ENCODE measurements around the gene BPTF. TPM values are rescaled to one million over a fixed set of nuclear protein-coding genes. Genes with fewer than 3 reads are reported as not detected.
"Not testable (repeated sequence)": the region's sequence is repeated elsewhere in the genome, so short reads cannot be mapped to it uniquely, and the experiment has no call there.

BPTF gene
- total RNA-seq, 1 donor from 2014 or later, result 135 TPM

DNA sequence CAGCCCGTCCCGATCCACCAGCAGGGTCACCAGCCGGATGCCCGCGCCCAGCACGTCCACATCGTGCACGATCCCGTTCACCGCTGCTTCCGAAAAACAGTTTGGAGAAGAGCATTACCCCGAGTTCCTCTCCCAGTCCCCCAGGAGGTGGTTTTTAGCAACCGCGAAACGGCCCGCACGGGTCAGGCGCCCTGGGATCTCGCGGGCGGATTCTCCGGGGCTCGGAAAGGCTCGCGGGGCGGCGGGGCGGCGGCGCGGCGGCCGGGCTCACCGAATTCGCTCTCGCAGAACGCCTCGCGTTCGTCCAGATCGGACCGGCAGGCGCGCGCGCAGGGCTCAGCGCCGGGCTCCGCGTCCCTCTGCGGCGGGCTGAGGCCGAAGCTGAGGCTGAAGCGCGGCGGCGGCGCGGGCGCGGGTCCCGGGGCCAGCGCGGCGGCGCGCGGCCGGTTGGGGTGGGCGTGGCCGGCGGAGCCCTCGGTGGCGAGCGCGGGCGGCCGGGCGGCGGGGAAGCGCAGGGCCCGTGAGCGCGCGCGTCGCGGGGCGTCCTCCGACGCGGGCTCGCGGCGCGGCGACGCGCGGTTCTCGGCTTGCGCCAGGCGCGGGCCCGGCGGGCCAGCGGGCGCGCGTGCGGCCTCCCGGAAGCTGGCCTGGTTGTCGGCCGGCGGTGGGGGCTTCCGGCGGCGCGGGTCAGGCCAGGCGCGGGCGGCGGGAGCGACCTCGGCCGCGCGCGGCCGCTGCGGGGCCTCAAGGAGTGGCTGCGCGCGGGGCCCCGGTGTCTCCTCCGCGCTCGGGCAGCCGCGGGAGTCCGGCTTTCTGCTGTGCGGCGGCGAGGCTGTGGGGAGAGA lies 168.1 kb downstream of the BPTF start:
- DNase-seq (ENCODE audit: extremely low spot score, unreplicated experiment), result peak; percentile 88
- Mint-ChIP-seq H3K9me3 (no peaks in the 10 kb centered on the region), H3K27ac (peak overlapping the region; percentile 96), H3K4me3 (peak overlapping the region; percentile 98), H3K4me1 (ENCODE audit: unreplicated experiment) (peaks cover 22% of the 10 kb centered on the region), H3K27me3 (peaks cover 18% of the 10 kb centered on the region), H3K36me3 (no peaks in the 10 kb centered on the region)
- TF ChIP-seq, protein P1, sequence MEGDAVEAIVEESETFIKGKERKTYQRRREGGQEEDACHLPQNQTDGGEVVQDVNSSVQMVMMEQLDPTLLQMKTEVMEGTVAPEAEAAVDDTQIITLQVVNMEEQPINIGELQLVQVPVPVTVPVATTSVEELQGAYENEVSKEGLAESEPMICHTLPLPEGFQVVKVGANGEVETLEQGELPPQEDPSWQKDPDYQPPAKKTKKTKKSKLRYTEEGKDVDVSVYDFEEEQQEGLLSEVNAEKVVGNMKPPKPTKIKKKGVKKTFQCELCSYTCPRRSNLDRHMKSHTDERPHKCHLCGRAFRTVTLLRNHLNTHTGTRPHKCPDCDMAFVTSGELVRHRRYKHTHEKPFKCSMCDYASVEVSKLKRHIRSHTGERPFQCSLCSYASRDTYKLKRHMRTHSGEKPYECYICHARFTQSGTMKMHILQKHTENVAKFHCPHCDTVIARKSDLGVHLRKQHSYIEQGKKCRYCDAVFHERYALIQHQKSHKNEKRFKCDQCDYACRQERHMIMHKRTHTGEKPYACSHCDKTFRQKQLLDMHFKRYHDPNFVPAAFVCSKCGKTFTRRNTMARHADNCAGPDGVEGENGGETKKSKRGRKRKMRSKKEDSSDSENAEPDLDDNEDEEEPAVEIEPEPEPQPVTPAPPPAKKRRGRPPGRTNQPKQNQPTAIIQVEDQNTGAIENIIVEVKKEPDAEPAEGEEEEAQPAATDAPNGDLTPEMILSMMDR (conservative IDR thresholded peaks at IDR 0.05), result peak; percentile 50

DNA sequence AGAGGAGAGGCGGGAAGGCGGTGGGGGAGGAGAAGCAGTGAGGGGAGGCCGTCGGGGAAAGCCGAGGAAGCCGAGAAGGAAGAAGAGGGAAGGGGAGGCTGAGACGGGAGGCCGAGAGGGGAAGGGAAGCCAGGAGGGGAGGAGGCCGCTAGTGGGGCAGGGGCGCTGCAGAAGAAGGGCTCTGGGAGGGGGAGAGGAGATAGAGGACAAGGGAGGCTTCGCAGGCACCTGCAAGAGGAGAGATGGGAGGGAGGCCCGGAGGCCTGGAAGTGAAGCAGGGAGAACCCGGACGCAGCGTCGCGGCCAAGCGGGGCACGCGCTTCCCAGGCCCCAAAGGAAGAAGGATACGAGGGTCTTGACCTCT lies 168.7 kb downstream of the BPTF start:
- Mint-ChIP-seq H3K4me3 (peak overlapping the region; percentile 90), H3K27me3 (peaks cover 21% of the 10 kb centered on the region), H3K36me3 (no peaks in the 10 kb centered on the region), H3K9me3 (no peaks in the 10 kb centered on the region), H3K27ac (peak overlapping the region; percentile 75), H3K4me1 (ENCODE audit: unreplicated experiment) (peaks cover 25% of the 10 kb centered on the region)
- TF ChIP-seq, protein P1 (conservative IDR thresholded peaks at IDR 0.05), result no peak
- DNase-seq (ENCODE audit: extremely low spot score, unreplicated experiment), result no peak

DNA sequence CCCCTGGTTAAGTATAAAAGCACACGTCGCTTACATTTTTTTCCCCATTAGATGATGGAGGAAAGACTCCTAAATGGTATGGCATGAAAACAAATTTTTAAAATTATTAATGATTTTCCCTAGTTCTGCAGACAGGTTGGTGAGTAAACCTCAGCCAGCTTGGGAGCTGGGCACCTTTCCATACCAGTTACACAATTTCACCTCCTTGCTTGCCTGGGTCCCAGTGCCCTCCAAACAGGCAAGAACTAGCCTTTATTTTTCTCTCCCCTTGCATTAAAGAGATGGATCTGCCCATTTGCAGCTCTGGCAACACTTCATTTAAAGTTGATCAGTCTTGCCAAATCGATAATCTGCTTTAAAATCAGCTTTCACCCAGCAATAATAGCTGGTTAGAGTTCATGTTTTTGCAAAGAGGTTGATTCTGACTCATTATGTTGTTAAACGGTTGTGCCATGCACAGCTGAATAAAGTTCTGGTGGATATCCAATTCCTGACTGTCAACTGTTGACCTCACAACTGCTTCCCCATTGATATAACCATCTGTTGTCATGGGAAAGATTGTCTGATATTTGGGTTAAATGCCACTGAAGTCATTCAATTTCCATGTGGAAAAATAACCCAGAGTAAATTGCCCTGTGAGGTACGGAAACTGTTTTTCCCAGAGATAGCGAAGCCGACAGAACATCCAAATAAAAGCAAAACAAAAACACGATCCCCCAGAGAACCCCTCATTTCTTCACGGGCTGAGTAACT lies 169.7 kb downstream of the BPTF start:
- H3K27ac Mint-ChIP-seq, result peak overlapping the region; percentile 75
- TF ChIP-seq, protein P1 (conservative IDR thresholded peaks at IDR 0.05), result no peak
- H3K4me3 Mint-ChIP-seq, result peak overlapping the region; percentile 90
- H3K4me1 Mint-ChIP-seq (ENCODE audit: unreplicated experiment), result peaks cover 25% of the 10 kb centered on the region
- H3K27me3 Mint-ChIP-seq, result peaks cover 21% of the 10 kb centered on the region
- no peaks in the 10 kb centered on the region for H3K36me3 Mint-ChIP-seq
- no peak for DNase-seq (ENCODE audit: extremely low spot score, unreplicated experiment)
- H3K9me3 Mint-ChIP-seq, result no peaks in the 10 kb centered on the region

DNA sequence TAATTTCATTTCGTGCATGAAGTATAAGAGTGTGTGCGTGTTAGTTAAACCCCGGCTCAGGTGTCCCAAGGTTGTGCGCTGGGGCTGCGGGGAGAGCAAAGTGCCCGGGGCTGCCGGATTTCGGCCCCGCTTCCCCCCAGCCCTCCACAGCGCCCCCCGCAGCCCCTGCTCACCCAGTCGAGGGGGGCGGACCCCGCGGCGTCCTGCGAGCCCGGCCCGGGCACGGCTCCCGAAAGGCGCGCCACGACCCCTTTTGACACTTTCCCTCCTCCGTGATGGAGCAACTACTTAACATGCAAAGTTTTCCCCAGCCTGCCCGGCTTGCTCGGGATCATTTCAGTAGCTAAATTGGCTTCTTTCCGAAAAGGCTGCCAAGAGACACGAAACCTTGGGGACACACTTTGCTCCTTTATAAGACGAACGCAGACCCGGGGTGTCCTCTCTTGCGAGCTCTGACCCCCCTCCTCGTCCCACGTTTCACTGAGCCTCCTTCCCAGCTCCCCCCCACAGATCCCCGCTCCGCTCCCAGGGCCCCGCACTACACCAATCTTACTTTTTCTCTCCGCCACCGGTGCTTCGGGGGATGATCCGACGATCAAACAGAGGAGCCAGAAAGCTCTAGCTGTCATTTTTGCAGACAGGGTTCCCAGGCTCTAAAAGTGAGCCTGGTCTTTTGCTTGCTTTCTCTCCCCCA lies 170.4 kb downstream of the BPTF start:
- no peaks in the 10 kb centered on the region for H3K36me3 Mint-ChIP-seq
- H3K27ac Mint-ChIP-seq, result peak overlapping the region; percentile 68
- H3K27me3 Mint-ChIP-seq, result peaks cover 21% of the 10 kb centered on the region
- DNase-seq (ENCODE audit: extremely low spot score, unreplicated experiment), result no peak
- TF ChIP-seq, protein P1 (conservative IDR thresholded peaks at IDR 0.05), result peak; percentile 17
- peaks cover 25% of the 10 kb centered on the region for H3K4me1 Mint-ChIP-seq (ENCODE audit: unreplicated experiment)
- H3K9me3 Mint-ChIP-seq, result no peaks in the 10 kb centered on the region
- H3K4me3 Mint-ChIP-seq, result peak overlapping the region; percentile 90

DNA sequence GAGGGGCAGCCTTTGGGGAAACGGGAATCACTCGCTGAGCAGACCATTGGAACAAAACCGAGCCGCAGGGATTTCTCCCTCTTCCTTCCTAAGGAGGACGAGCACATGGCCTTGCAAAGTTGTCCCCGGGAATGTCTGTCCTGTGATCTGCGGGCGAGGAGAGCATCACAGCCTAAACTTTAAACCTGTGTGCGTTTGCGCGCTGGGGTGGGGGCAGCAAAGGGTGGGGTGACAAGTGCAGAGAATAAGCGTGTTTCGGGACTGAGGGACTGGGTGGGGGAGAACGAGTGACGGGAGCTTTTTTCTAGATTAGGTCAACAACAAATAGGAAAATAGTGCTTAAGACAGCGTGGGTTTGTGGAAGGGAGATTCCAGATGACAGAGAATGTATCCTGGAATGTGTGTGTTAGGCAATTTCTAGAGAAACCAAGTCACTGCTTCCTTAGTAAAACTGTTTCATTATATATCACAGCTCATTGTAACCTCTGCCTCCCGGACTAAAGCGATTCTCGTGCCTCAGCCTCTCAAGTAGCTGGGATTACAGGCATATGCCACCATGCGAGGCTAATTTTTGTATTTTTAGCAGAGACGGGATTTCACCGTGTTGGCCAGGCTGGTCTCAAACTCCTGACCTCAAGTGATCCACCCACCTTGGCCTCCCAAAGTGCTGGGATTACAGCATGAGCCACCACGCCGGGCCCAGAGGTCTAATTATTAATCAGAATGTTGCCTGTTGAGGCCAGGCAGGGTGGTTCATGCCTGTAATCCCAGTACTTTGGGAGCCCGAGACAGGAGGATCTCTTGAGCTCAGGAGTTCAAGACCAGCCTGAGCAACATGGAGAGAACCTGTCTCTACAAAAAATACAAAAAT lies 171.2 kb downstream of the BPTF start, which contains the start of gene C17orf58:
C17orf58 (minus strand) TSS at position 169 of the 871 bp plus-strand sequence. CDS start 271 bp downstream, outside the sequence.
- Mint-ChIP-seq H3K4me3 (peak within 1 kb of the TSS; percentile 90), H3K27ac (peak within 1 kb of the TSS; percentile 68), H3K4me1 (ENCODE audit: unreplicated experiment) (peaks cover 25% of the 10 kb centered on the region), H3K27me3 (peaks cover 21% of the 10 kb centered on the region)
- not testable (repeated sequence) for H3K9me3 Mint-ChIP-seq; H3K36me3 Mint-ChIP-seq; DNase-seq (ENCODE audit: extremely low spot score, unreplicated experiment)

Data from type B pancreatic cell (in vitro differentiated cells).